Calu3 (cell line): ENCODE data around the gene CPEB4. TPM values are rescaled to one million over a fixed set of nuclear protein-coding genes. Genes with fewer than 3 reads are reported as not detected.

Experiments
- Bru-seq: library from RNA; stranded (reverse); fragments of 400-500 nt; gene quantifications from one replicate; lab custom pipeline; 2021; lab: Mats Ljungman, UMichigan
- BruChase-seq, 2 experiments: library from RNA; stranded (reverse); fragments of 400-500 nt; gene quantifications; one replicate each; lab custom pipeline; 2021; lab: Mats Ljungman, UMichigan
- BruUV-seq: library from RNA; stranded (reverse); fragments of 400-500 nt; replicated peaks from 2 replicates; lab custom pipeline; 2021; lab: Mats Ljungman, UMichigan
- CTCF ChIA-PET: fragments of 300-600 bp; sonication (Branson Sonifier 250); formaldehyde crosslinking; loops from one replicate; lab custom pipeline; 2022; ENCODE audit warnings: antibody characterized with exemption; lab: Charles Lee
- DNase-seq: peaks from one replicate; pipeline ENCODE4 v3.0.0; 2022
- H3K27ac Mint-ChIP-seq: one replicate; pipeline ENCODE4 v1.8.0; 2022; ENCODE audit warnings: mixed read lengths; ENCODE audit not compliant: unreplicated experiment
- H3K27me3 Mint-ChIP-seq: one replicate; pipeline ENCODE4 v1.8.0; 2022; ENCODE audit warnings: mixed read lengths; ENCODE audit not compliant: unreplicated experiment
- H3K36me3 Mint-ChIP-seq: one replicate; pipeline ENCODE4 v1.8.0; 2022; ENCODE audit warnings: mild to moderate bottlenecking, moderate library complexity, mixed read lengths; ENCODE audit not compliant: insufficient read depth, unreplicated experiment
- H3K4me1 Mint-ChIP-seq: one replicate; pipeline ENCODE4 v1.8.0; 2022; ENCODE audit warnings: mild to moderate bottlenecking, low read depth, mixed read lengths; ENCODE audit not compliant: unreplicated experiment
- H3K4me3 Mint-ChIP-seq: one replicate; pipeline ENCODE4 v1.8.0; 2022; ENCODE audit warnings: mild to moderate bottlenecking, low read depth, moderate library complexity, mixed read lengths; ENCODE audit not compliant: unreplicated experiment
- H3K9me3 Mint-ChIP-seq: one replicate; pipeline ENCODE4 v1.8.0; 2022; ENCODE audit warnings: low read depth, mixed read lengths; ENCODE audit not compliant: unreplicated experiment
- CTCF ChIP-seq: fragments of 200-600 bp; IDR thresholded peaks from one replicate; pipeline ENCODE4 v1.8.0; 2022; ENCODE audit warnings: antibody characterized with exemption; ENCODE audit not compliant: unreplicated experiment
- intact Hi-C: fragments of 100-400 bp; cut with micrococcal nuclease; formaldehyde crosslinking; loops from one replicate; pipeline ENCODE4 v1.10.0; 2022; ENCODE audit not compliant: unreplicated experiment
- long read RNA-seq: library from polyadenylated mRNA; stranded (forward); transcript quantifications from one replicate; pipeline ENCODE4 v2.0.0, GENCODE V29; 2022
- total RNA-seq: library from RNA; stranded (reverse); gene quantifications from 2 replicates; pipeline ENCODE4 v1.2.3, GENCODE V29; 2022

CPEB4 gene
- total RNA-seq (30.8 and 32.0 TPM in 2 replicates), Bru-seq, nascent RNA (percentile 83 among the genes with signal in this experiment), BruChase-seq, experiment 1, labeled RNA remaining after a 6-hour chase (percentile 76 among the genes with signal in this experiment), BruChase-seq, experiment 2, labeled RNA remaining after a 2-hour chase (percentile 81 among the genes with signal in this experiment)
- long read RNA-seq, full-length matches to known transcripts = 4 of 11 reads
- long read RNA-seq, partial matches to known transcripts = 0 of 11 reads
- long read RNA-seq, other reads (novel, unspliced or antisense) = 7 of 11 reads

GRCh38 chr5:173887610-173888472 lies at the start of gene CPEB4:
CPEB4 (plus strand) TSS chr5:173888349; CDS start chr5:173889734, 1,385 bp downstream.
- Mint-ChIP-seq H3K36me3 (peaks cover 47% of the 10 kb centered on the region), H3K27me3 (no peaks in the 10 kb centered on the region), H3K4me1 (peaks cover 74% of the 10 kb centered on the region), H3K9me3 (no peaks in the 10 kb centered on the region), H3K27ac (peak within 1 kb of the TSS; percentile 100), H3K4me3 (peak within 1 kb of the TSS; percentile 90)
- intact Hi-C loops = loop anchor here (2.0 to 5.0 kb wide), 3 partner anchors 31 to 271 kb away; partner anchors contain the start of gene BOD1
- TF ChIP-seq CTCF = no peak
- BruUV-seq = no TSS peak
- DNase-seq = peak; percentile 99
- CTCF ChIA-PET = interaction anchor here (0.6 to 1.5 kb wide), 14 partner anchors 8 to 1577 kb away, joined by 3 to 5 read pairs (median 3); no protein-coding TSS in a partner anchor

- peaks cover 13% of the 10 kb centered on the region for H3K4me1 Mint-ChIP-seq
- no peak overlapping the region for H3K27ac Mint-ChIP-seq
- no peak for TF ChIP-seq CTCF
- intact Hi-C loops = no loop called here
- H3K27me3 Mint-ChIP-seq = no peaks in the 10 kb centered on the region
- no peak overlapping the region for H3K4me3 Mint-ChIP-seq
- H3K9me3 Mint-ChIP-seq = no peaks in the 10 kb centered on the region
- no TSS peak for BruUV-seq
- CTCF ChIA-PET = interaction anchor here (0.7 to 1.3 kb wide), 2 partner anchors 15 to 840 kb away, joined by 3 read pairs; no protein-coding TSS in a partner anchor
- no peaks in the 10 kb centered on the region for H3K36me3 Mint-ChIP-seq
- DNase-seq = no peak
These were observed 48.9 kb upstream of the CPEB4 start for GRCh38 chr5:173839117-173839713.

GRCh38 chr5:173840111-173840983 lies 47.8 kb upstream of the CPEB4 start:
- no peaks in the 10 kb centered on the region for H3K27me3 Mint-ChIP-seq
- CTCF ChIA-PET = interaction anchor here (0.6 to 1.3 kb wide), 2 partner anchors 13 to 16 kb away, joined by 3 read pairs; no protein-coding TSS in a partner anchor
- BruUV-seq = no TSS peak
- no peak for DNase-seq
- H3K27ac Mint-ChIP-seq = no peak overlapping the region
- H3K36me3 Mint-ChIP-seq = no peaks in the 10 kb centered on the region
- intact Hi-C loops = no loop called here
- TF ChIP-seq CTCF = no peak
- no peak overlapping the region for H3K4me3 Mint-ChIP-seq
- peaks cover 13% of the 10 kb centered on the region for H3K4me1 Mint-ChIP-seq
- no peaks in the 10 kb centered on the region for H3K9me3 Mint-ChIP-seq
